GM10847 (cell line): ENCODE data around the gene DUS1L.

Experiments used
- POLR2A ChIP-seq: IDR thresholded peaks from 2 replicates; pipeline ENCODE4 v1.6.1; 2011; ENCODE audit not compliant: insufficient read length; ENCODE audit errors: extremely low read depth

Gene DUS1L

DNA sequence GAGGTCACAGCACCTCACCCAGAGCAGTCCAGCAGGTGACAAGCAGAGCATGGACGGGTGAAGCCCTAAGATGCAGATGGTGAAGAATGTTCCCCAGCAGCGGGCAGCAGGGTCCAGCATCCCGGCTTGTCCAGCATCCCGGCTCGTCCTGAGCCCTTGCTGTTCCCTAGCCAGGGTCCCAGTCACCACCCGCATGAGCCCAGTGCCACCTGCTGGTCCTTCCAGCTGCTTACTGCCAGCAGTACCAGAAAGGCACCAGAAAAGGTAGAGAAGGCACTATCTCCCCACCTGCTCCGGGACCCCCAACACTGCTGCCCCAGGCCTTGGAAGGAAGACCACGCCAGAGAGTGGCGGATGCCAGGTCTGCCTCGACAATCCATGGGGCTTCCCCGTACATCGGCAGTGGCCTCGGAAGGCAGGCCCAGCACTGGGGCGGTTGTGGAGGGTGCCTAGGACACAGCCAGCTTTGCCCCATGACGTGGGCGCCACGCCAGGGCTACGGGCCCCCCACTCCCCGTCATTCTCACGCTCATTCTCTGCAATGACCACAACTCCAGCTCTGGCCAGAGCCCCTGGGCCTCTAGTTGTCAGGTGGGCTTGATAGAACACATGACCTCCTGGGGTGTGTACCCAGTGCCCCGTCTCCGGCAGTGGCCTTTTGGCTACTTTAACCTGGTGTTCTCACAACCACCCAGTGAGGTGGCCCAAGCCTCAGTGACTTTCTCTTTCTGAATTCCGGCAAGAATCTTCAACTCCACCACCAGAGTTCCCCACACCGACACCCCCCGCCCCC, 44.3 kb downstream of the DUS1L start:
- no peak for TF ChIP-seq POLR2A

DNA sequence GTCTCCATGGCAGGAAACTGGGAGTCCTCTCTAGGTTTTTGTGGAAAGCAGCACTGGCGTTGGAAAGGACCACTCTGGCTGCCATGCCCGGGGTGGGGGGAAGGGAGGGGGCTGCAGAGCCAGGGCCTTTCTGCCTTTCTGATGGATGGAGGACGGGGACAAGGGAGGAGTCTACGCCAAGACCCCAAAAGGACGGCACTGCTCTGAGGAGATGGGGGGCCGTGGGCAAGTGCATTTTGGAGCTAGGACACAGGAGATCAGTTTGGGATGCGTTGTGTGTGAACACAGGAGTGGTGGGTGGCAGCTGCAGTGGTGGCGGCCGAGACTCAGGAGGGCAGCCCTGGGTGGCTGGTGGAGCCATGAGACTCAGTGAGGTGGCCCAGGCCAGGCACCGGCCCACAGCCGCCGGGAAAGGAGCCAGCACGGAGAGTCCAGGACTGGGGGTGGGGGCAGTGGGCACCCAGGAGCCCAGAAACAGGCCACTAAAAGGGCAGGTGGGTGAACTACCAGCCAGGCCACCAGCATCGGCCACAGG, 45.0 kb downstream of the DUS1L start:
- TF ChIP-seq POLR2A = no peak

DNA sequence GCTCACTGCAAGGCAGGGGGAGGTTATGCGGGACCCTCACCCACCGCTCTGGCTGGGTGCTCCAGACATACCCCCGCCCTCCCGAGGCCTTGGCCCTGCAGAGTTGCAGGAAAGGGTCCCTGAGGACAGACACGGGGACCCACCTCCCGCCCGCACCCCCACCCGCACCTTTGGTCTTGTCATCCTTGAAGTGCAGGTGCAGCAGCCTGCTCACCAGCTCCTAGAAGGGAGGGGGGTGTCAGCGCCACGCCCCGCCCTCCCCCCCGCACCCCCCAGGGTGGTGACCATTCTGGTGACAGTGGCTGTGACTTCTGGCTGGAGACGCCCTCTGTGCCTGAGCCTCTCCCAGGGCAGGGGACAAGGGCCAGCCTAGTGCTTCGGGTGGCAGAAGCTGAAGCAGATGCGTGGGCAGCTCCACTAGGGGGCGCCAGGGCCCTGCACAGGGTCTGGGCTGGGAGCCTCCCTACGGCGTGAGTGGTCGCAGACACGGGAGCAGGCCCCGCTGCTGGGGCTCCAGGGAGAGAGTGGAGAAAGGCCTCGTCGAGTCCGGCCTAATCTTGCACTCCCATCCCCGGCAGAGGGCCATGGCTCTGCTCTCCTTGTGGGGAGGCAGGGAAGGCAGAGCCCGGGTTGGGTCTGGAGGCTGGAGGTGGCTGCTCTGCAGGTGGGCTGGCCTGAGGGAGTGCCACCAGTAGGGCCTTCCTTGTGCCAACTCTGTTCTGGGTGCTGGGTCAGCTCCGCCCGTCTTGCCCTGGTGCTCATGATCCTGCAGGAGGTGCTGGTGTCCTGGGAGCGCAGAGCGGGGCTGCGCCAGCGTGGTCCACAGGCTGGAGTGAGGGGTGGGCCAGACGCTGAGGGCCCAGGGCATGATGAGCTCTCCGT, 45.7 kb downstream of the DUS1L start:
- TF ChIP-seq POLR2A = no peak

DNA sequence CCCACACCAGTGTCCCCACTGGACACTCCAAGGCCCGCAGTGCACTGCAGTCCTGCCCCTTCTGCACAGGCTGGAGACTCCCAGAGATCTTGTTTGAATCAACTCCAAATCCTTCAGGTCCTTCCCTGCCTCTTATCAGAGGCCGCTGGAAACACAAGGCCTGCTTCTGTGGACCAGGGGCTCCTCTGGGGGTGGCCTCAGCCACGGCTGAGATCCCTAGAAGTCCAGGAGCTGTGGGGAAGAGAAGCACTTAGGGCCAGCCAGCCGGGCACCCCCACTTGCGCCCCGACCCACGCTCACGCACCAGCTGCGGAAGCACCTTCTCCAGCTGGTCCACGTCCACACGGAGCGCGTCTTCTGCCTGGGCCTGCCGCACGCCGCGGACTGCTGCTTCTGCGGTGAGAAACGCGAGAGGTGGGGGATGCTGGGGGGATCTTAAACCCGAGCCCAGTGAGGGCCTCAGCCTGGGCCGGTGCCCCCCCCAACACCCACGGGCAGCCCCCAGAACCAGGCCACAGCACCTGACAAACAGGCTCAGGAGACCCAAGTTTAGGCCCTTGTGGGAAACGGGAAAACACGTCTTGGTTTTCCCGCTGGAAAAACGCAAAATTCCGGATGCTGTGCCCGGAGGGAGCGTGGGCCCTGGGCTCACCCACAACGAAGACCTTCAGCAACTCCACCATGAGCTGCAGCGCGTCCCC, 46.5 kb downstream of the DUS1L start:
- no peak for TF ChIP-seq POLR2A

DNA sequence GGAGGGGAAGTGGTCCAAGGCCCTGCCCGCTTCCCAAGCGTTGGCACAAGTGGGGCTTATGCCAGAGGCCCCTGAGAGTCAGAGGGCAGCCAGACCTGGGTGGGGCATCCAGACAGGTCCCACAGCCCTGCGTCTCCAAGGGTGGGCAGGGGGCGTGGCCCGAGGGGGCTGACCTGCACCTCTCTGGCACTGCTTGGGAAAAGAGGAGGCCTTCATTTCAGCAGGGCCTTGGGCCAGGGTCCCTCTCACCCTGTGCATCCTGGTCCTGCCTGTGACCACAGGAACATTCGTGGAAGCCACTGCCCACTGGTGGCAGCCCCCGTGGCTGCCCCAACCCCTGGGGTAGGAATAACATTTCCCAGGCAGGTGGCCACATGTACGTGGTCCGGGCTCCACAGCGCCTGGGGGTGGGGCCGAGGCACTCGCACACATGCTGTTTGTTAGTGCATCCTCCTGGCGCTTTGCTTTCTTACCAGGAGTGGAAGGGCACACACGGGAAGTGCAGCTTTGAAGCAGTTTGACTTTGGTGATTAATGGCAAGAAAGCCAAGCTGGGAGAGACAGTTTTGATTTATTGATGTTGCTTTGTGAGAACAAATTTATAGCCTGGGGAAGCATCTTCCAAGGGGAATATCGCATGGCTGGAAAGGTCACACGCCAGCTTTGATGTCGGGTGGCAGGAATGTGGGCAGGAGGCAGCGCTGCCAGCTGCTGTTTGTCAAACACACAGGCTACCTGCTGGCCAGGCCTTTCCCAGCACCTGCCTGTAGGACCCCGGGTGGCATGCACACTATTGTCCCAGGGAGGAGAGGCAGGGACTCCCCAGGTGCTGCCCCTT, 47.2 kb downstream of the DUS1L start:
- TF ChIP-seq POLR2A = no peak

DNA sequence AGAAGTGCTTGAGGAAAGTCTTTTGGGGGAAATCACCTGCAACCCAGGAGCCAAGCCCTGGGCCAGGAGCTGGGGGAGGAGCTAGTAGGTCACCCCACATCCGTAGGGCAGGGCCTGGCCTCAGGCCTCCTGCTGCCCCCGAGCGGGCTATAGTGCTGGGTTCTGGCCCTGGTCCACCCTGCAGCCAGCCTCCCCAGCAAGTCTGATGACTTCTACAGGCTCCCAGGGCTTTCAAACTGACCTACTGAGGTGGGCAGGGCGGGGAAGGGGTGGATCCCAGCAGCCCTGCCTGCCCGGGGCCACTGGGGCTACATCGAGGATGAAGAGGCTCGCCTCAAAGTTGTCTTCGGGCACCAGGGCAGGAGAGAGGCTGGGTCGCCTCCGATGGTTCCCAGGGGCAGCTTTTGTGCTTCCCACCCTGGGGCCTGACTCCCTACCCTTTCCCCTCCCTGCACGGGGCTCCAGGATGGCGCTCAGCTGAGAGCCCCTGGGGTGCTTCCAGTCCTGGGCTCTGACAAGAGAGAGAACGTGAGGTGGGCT, 47.9 kb downstream of the DUS1L start:
- TF ChIP-seq POLR2A = no peak

DNA sequence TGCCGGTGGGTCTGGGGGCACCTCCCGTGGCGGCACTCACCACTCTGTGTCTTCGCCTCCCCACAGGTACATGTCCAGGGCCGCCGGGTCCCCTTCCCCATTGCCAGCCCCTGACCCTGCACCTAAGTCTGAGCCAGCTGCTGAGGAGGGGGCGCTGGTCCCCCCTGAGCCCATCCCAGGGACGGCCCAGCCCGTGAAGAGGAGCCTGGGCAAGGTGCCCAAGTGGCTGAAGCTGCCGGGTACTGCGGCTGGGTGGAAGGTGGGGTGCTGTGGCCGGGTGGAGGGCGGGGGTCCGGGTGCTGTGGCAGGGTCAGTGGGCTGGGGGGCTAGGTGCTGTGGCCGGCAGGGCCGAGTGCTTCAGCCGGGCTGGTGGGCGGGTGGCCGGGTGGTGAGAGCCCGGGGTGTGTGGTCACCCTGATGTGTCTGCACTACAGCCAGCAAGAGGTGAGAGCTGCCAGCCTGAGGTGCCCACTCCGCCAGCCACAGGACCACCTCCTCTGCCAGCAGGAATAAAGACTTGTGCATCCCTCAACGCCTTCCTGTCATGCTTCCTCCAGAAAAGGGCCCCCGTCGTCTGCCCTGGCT, 48.6 kb downstream of the DUS1L start:
- TF ChIP-seq POLR2A = no peak

DNA sequence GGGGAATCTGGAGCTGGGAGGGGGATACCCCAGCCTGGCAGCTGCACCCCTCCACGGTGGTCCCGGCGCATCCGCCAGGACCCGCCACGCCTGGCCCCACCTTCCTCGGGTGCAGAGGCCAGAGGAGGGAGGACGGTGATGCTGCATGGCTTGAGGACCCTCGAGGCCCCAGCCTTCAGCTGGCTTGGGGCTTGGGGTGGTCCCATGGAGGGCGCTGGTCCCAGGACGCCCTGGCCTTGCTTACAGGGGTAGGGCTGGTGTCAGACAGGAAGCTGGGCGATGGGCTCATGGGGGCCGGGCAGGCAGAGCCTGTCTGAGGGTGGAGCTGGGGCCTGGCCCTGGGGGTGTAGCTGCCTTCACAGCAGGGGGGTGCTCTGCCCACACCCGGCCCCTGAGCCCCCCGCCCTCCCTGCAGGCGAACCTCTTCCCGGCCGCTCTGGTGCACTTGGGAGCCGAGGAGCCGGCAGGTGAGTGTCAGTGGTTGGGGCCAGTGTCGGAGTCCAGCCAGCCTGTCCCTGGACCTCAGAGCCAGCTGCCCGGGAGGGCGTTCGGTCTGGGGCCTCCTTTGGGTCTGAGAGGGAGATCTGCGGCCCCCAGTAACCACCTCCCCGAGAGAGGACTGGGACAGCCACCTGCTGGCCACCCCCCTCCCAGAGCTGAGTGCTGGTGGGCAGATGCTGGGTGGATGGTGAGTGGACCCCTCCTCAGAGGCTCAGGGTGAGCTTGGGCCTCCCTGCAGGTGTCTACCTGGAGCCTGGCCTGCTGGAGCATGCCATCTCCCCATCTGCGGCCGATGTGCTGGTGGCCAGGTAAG, 49.3 kb downstream of the DUS1L start:
- TF ChIP-seq POLR2A = no peak

DNA sequence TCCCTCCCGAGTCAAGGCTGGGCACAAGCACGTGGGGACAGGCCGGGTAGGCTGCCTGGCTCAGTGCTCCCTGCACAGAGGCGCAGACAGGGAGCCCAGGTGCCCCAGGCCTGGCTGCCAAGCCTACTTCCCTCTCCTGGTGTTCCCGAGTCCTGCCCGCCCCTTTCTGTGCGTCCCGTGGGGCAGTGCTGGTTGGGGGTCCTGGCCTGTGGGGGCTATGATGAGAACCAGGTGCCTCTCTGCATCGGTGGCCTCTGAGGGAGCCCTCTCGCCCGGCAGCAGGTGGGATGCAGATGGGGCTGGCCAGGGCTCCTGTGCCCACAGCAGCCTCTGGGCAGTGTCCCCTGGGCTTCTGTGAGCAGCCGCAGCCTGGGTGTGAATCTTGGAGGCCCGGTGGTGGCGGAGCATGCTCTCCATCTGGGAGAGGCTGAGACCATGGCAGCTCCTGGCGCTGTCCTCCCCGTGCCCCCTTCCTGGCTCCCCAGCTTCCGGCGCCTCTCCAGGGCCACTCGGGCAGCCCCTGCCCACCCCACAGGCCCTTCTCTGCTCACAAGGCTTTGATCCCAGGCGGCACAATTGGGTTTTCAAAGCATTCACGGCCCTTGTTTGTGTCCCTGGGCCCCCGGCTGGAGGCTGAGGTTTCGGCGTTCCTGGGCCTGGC, 50.2 kb downstream of the DUS1L start:
- TF ChIP-seq POLR2A = no peak

DNA sequence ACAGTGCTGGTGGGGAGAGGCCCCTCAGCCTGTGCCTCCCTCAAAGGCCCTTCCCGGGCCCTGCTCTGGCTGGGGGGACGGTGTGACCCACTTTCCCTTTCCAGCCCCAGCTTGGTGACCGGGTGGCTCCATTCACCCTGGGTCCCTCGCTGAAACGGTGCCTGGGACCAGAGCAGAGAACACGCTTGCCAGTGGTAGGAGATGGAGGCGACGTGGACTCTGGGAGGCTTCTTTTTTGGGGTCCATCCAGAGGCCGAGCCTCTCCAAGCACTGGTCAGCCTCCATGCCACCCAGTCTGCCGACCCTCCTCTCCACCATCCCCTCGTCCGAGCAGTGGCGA, 50.7 kb downstream of the DUS1L start:
- TF ChIP-seq POLR2A = no peak

DNA sequence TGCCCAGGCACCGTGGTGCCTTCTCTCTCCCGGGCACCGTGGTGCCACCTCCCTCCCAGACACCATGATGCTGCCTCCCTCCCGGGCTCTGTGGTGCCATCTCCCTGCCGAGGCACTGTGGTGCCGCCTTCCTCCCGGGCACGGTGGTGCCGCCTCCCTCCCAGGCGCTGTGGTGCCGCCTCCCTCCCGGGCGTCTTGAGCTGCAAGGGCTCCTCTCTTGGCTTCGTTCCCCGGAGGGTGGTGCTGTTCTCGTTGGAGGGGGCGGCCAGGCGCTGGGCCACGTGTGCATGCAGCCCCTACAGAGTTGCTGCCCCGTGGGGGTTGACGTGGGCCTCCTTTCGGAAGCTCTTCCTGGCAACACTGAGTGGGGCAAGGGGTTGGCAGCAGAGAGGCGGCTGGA, 51.2 kb downstream of the DUS1L start:
- TF ChIP-seq POLR2A = no peak

DNA sequence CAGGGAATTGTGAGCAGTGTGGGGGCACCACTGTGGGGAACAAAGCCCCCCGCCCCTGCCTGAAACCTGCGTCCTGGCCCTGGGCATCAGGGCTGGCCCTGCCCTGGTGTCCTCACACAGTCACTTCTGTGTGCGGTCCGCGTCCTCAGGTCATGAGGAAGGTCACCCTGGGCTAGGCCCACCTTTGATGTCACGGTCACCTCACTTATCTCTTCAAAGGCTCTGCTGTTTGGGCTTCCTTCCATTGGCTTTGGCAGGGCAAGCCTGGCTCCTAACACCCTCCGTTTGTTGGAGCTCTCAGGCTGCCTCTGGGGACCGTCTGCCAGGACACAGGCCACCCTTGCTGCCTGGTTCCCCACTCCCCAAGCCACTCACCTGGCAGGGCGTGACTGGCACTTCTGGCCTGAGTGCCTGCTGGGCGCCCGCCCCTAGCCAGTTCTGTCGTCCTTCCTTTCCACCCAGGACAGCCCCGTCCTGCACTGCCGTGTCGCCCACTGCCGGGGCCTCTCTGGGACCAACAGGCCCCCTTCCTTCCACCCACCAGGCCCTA, 51.8 kb downstream of the DUS1L start:
- no peak for TF ChIP-seq POLR2A

DNA sequence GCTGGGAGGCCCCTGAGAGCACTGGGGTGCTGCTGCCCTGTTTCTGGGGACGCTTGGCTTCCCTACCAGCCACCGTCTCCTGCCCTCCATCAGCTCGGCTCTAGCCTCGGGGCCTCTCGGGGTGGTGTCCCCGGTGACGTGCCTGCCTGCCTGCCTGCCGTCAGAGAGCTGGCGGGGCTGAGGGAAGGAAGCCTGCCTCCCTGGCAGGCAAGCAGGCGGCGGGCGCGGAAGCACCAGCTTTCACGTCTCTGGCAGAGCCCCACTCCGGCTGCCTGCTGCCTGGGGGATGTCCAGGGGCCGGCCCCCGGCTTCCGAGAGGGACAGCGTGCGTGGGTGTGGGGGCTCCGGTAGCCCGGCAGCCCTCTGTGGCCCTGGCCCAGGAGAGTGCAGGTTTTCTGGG, 52.3 kb downstream of the DUS1L start:
- no peak for TF ChIP-seq POLR2A
